HepG2 (cell line): ENCODE data around the gene GTF3A. TPM values are rescaled to one million over a fixed set of nuclear protein-coding genes. Genes with fewer than 3 reads are reported as not detected.

ENCODE experiments used
- CREB1 ChIP-seq, 2 experiments: fragments of 450-650 bp in 1 of 2; IDR thresholded peaks; 2 replicates each; pipeline ENCODE4 v1.6.1; 2016 to 2017; ENCODE audit warnings: control low read depth in 1 of 2, mild to moderate bottlenecking in 1 of 2, missing compliant biosample characterization in 1 of 2, missing genetic modification characterization in 1 of 2
- DNMT3B ChIP-seq: conservative IDR thresholded peaks from 2 replicates; pipeline ENCODE4 v1.6.1; 2016; ENCODE audit warnings: missing biosample characterization, control low read depth
- FOXA3 ChIP-seq: IDR thresholded peaks from 2 replicates; pipeline ENCODE4 v1.6.1; 2016; ENCODE audit warnings: missing genetic modification reagents, missing compliant biosample characterization
- FOXK2 ChIP-seq: fragments of 450-650 bp; IDR thresholded peaks from 2 replicates; pipeline ENCODE4 v1.6.1; 2016
- GATAD2A ChIP-seq: IDR thresholded peaks from 2 replicates; pipeline ENCODE4 v1.6.1; 2016
- HNRNPH1 ChIP-seq: fragments of 200-400 bp; formaldehyde crosslinking; optimal IDR thresholded peaks from 2 replicates; pipeline ENCODE3; 2017; ENCODE audit warnings: mild to moderate bottlenecking, low read depth, low read length
- KDM6A ChIP-seq: IDR thresholded peaks from 2 replicates; pipeline ENCODE4 v1.6.1; 2016; ENCODE audit warnings: low read depth
- KMT2A ChIP-seq: sonication (generic); formaldehyde crosslinking; IDR thresholded peaks from 2 replicates; pipeline ENCODE4 v1.4.0; 2020; ENCODE audit warnings: missing genetic modification reagents
- NBN ChIP-seq: fragments of 450-650 bp; conservative IDR thresholded peaks from 2 replicates; pipeline ENCODE4 v1.6.1; 2017
- NR2F6 ChIP-seq, 2 experiments: IDR thresholded peaks; 2 replicates each; pipeline ENCODE4 v1.6.1; 2016; ENCODE audit warnings: antibody characterized with exemption in 1 of 2, mild to moderate bottlenecking in 1 of 2
- PHF8 ChIP-seq: sonication (generic); formaldehyde crosslinking; IDR thresholded peaks from 2 replicates; pipeline ENCODE4 v1.5.0; 2020; ENCODE audit warnings: missing genetic modification reagents
- REL ChIP-seq: sonication (generic); formaldehyde crosslinking; conservative IDR thresholded peaks from 2 replicates; pipeline ENCODE4 v1.8.0; 2022; ENCODE audit warnings: mild to moderate bottlenecking, missing genetic modification reagents, moderate library complexity
- SALL2 ChIP-seq: sonication (generic); formaldehyde crosslinking; IDR thresholded peaks from 2 replicates; pipeline ENCODE4 v1.8.1; 2023; ENCODE audit warnings: mild to moderate bottlenecking, missing genetic modification reagents, inconsistent platforms
- SMARCC2 ChIP-seq: fragments of 450-650 bp; IDR thresholded peaks from 2 replicates; pipeline ENCODE4 v1.6.1; 2017; ENCODE audit warnings: antibody characterized with exemption, mild to moderate bottlenecking
- ZNF615 ChIP-seq: sonication (generic); formaldehyde crosslinking; IDR thresholded peaks from 2 replicates; pipeline ENCODE4 v1.5.0; 2020; ENCODE audit warnings: mild to moderate bottlenecking, missing genetic modification reagents, borderline replicate concordance
- ZNF720 ChIP-seq: sonication (generic); formaldehyde crosslinking; IDR thresholded peaks from 2 replicates; pipeline ENCODE4 v1.4.0; 2020; ENCODE audit warnings: missing genetic modification reagents
- polyA plus RNA-seq, 8 experiments: library from polyadenylated mRNA; depleted of rRNA in 3 of 8; stranded (reverse) in 7 of 8; unstranded in 1 of 8; fragments of >200 nt; fragmentation: Illumina TruSeq in 4 of 8; extraction: Trizol in 4 of 8; gene quantifications; 2 replicates each; pipeline versions ENCODE4 v1.2.1 to v1.2.3, GENCODE V29; 2011 to 2016; ENCODE audit warnings: low read depth in 4 of 8, missing spikeins in 1 of 8, mixed read lengths in 1 of 8; ENCODE audit not compliant: insufficient read depth in 1 of 8
- total RNA-seq, 5 experiments: library from RNA; depleted of rRNA; stranded (reverse); fragments of >200 nt; fragmentation: Illumina TruSeq; extraction: Trizol; gene quantifications; 2 replicates each; pipeline ENCODE4 v1.2.3, GENCODE V29; 2016; ENCODE audit warnings: low read depth in 1 of 5
- TF ChIP-seq, protein P1 (sequence below): sonication (generic); formaldehyde crosslinking; IDR thresholded peaks from 2 replicates; pipeline ENCODE4 v1.5.0; 2020; ENCODE audit warnings: mild to moderate bottlenecking, missing genetic modification reagents
- TF ChIP-seq, protein P2 (sequence below): sonication (generic); formaldehyde crosslinking; IDR thresholded peaks from 2 replicates; pipeline ENCODE4 v1.9.0; 2021; ENCODE audit warnings: missing genetic modification reagents, borderline replicate concordance
- TF ChIP-seq, protein P3 (sequence below): sonication (generic); formaldehyde crosslinking; conservative IDR thresholded peaks from 2 replicates; pipeline ENCODE4 v1.4.0; 2020; ENCODE audit warnings: mild to moderate bottlenecking, missing genetic modification reagents, moderate library complexity
- TF ChIP-seq, protein P4 (sequence below): IDR thresholded peaks from 2 replicates; pipeline ENCODE4 v1.6.1; 2012; ENCODE audit warnings: low read depth, low read length, improper control_type of control experiment

The GTF3A gene
- total and polyA plus RNA-seq, 2 of the 13 experiments (the other 11 are each of a cell fraction or from before 2014, with no cell fraction given): 42.1 to 176 TPM

DNA sequence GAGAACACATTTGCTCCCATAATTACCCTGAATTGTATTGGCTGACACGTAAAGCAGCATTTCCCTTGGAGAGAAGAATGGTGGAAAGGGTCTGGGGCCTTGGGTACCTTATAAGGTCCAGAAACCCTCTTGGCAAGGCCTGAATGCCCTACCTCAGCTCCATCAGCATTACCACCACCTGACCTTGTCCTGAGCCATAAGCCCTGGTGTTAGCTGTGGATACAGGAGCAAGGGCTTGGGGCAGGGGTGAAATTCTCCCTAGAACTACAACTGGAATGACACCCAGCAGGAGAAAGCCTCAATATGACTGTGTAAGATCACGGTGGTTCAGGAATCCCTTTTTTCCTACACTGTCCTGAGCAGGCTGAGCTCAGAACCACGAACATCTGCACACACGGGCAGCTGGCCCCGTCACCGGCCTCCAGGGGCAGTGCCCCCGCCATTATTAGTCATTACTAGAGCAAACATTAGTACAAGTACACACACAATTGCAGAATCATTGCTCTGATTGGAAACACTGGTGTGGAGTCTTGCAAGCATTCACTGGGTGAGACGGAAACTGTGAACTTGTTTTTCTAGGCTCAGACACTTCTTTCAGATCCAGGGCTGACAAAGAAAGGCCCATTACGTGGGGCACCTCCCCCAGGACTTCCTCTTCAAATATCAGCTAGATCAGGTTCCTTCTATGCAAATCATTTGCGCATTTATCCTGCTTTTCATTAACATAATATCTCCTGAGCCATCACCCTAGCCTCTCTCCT is 52.7 kb downstream of the GTF3A start (continued):
- TF ChIP-seq, protein P1, sequence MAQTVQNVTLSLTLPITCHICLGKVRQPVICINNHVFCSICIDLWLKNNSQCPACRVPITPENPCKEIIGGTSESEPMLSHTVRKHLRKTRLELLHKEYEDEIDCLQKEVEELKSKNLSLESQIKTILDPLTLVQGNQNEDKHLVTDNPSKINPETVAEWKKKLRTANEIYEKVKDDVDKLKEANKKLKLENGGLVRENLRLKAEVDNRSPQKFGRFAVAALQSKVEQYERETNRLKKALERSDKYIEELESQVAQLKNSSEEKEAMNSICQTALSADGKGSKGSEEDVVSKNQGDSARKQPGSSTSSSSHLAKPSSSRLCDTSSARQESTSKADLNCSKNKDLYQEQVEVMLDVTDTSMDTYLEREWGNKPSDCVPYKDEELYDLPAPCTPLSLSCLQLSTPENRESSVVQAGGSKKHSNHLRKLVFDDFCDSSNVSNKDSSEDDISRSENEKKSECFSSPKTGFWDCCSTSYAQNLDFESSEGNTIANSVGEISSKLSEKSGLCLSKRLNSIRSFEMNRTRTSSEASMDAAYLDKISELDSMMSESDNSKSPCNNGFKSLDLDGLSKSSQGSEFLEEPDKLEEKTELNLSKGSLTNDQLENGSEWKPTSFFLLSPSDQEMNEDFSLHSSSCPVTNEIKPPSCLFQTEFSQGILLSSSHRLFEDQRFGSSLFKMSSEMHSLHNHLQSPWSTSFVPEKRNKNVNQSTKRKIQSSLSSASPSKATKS (CRISPR knock-in tag): no peak
- TF ChIP-seq HNRNPH1 (no peak), DNMT3B (CRISPR knock-in tag) (peak; percentile 24; the same call in 1 of the 2 replicates), SALL2 (CRISPR knock-in tag) (no peak), CREB1 (IDR thresholded peaks at IDR 0.05) (no peak), CREB1 (CRISPR knock-in tag; IDR thresholded peaks at IDR 0.05) (peak; percentile 40; the same call in 1 of the 2 replicates), ZNF615 (CRISPR knock-in tag) (no peak), PHF8 (no peak), FOXA3 (CRISPR knock-in tag) (peak; percentile 71; the same call in 1 of the 2 replicates), ZNF720 (CRISPR knock-in tag) (no peak), KDM6A (CRISPR knock-in tag) (no peak), NR2F6 (IDR thresholded peaks at IDR 0.05) (peak; percentile 30; the same call in 1 of the 2 replicates), NR2F6 (CRISPR knock-in tag; IDR thresholded peaks at IDR 0.05) (no peak), REL (CRISPR knock-in tag) (no peak), NBN (no peak), GATAD2A (CRISPR knock-in tag) (peak; percentile 64), SMARCC2 (no peak), FOXK2 (no peak), KMT2A (no peak)
- TF ChIP-seq, protein P2, sequence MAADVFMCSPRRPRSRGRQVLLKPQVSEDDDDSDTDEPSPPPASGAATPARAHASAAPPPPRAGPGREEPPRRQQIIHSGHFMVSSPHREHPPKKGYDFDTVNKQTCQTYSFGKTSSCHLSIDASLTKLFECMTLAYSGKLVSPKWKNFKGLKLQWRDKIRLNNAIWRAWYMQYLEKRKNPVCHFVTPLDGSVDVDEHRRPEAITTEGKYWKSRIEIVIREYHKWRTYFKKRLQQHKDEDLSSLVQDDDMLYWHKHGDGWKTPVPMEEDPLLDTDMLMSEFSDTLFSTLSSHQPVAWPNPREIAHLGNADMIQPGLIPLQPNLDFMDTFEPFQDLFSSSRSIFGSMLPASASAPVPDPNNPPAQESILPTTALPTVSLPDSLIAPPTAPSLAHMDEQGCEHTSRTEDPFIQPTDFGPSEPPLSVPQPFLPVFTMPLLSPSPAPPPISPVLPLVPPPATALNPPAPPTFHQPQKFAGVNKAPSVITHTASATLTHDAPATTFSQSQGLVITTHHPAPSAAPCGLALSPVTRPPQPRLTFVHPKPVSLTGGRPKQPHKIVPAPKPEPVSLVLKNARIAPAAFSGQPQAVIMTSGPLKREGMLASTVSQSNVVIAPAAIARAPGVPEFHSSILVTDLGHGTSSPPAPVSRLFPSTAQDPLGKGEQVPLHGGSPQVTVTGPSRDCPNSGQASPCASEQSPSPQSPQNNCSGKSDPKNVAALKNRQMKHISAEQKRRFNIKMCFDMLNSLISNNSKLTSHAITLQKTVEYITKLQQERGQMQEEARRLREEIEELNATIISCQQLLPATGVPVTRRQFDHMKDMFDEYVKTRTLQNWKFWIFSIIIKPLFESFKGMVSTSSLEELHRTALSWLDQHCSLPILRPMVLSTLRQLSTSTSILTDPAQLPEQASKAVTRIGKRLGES (CRISPR knock-in tag): no peak
- TF ChIP-seq, protein P3, sequence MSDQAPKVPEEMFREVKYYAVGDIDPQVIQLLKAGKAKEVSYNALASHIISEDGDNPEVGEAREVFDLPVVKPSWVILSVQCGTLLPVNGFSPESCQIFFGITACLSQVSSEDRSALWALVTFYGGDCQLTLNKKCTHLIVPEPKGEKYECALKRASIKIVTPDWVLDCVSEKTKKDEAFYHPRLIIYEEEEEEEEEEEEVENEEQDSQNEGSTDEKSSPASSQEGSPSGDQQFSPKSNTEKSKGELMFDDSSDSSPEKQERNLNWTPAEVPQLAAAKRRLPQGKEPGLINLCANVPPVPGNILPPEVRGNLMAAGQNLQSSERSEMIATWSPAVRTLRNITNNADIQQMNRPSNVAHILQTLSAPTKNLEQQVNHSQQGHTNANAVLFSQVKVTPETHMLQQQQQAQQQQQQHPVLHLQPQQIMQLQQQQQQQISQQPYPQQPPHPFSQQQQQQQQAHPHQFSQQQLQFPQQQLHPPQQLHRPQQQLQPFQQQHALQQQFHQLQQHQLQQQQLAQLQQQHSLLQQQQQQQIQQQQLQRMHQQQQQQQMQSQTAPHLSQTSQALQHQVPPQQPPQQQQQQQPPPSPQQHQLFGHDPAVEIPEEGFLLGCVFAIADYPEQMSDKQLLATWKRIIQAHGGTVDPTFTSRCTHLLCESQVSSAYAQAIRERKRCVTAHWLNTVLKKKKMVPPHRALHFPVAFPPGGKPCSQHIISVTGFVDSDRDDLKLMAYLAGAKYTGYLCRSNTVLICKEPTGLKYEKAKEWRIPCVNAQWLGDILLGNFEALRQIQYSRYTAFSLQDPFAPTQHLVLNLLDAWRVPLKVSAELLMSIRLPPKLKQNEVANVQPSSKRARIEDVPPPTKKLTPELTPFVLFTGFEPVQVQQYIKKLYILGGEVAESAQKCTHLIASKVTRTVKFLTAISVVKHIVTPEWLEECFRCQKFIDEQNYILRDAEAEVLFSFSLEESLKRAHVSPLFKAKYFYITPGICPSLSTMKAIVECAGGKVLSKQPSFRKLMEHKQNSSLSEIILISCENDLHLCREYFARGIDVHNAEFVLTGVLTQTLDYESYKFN (CRISPR knock-in tag): peak; percentile 39; the same call in 1 of the 2 replicates
- TF ChIP-seq, protein P4, sequence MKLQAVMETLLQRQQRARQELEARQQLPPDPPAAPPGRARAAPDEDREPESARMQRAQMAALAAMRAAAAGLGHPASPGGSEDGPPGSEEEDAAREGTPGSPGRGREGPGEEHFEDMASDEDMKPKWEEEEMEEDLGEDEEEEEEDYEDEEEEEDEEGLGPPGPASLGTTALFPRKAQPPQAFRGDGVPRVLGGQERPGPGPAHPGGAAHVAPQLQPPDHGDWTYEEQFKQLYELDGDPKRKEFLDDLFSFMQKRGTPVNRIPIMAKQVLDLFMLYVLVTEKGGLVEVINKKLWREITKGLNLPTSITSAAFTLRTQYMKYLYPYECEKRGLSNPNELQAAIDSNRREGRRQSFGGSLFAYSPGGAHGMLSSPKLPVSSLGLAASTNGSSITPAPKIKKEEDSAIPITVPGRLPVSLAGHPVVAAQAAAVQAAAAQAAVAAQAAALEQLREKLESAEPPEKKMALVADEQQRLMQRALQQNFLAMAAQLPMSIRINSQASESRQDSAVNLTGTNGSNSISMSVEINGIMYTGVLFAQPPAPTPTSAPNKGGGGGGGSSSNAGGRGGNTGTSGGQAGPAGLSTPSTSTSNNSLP: peak; percentile 75; the same call in 1 of the 2 replicates
